PC-3 (cell line): ENCODE measurements around the gene TH.

Experiments
- CTCF ChIP-seq: fragments of 300-600 bp; sonication (generic); conservative IDR thresholded peaks from 2 replicates; pipeline ENCODE4 v1.5.1; 2017; ENCODE audit warnings: antibody characterized with exemption, low read depth, mild to moderate bottlenecking, low read length
- EZH2 ChIP-seq: fragments of 300-600 bp; sonication (generic); IDR thresholded peaks from one replicate; pipeline ENCODE4 v1.6.1; 2017; ENCODE audit warnings: antibody characterized with exemption, mild to moderate bottlenecking, low read length; ENCODE audit not compliant: unreplicated experiment

- no peak for TF ChIP-seq CTCF
- TF ChIP-seq EZH2: no peak
Observed at GRCh38 chr11:2215561-2216399, 44.2 kb upstream of the TH start.
